GM18873 (cell line): ENCODE data around the gene TMSB4X.
A peak's percentile ranks its signal among the peaks of the same experiment; 100 is the strongest.

ENCODE experiments used
- ATAC-seq: cut with Tn5 transposase; IDR thresholded peaks from one replicate; pipeline ENCODE4 v1.9.1; 2021; ENCODE audit warnings: mild to moderate bottlenecking, moderate library complexity, moderate number of reproducible peaks; ENCODE audit not compliant: unreplicated experiment, low FRiP score

Gene TMSB4X

DNA sequence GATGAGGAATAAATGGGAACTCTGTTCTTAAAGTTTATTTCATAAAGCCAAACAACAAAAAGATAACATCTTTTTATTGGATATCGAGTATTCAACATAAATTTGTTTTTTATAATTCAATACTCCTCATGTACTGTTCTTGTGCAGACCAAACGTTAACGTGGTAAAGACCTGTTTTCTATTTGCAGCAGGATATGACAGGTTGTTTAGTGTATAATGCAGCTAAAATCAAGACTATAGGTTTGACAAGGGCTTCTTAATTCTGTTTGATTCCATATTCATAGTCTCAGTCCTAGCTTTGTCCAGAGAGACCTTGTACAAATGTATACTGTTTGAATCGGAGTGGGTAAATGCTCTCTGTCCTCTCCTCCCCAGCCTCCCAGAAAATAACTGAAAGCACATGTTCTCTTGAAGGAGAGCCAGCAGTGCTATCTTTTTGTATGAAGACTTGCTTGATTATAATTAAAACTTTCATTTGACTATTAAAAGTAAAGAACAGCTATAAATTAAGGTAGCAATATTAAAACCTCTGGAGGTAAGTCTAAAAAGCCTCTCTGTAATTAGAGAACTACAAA, 17.7 kb downstream of the TMSB4X start:
- ATAC-seq = no peak

DNA sequence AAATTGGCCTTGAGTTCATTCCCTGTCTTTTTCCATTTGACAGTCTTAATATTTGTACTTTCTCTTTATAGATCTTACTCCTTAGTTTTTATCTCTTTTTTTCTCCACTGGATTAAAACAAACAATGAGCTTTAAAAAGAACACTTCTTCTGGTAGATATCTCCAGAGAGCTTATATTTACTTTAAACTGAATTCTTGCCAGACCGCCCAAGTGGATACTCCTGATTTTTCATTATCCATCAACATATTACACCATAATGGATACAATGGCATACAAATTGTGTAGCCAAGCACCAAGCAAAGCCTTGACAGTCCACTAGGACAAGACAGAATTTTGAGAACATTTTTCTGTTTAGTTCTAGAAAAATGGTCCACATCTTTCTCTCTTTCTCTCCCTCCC, 18.9 kb downstream of the TMSB4X start:
- ATAC-seq = no peak

DNA sequence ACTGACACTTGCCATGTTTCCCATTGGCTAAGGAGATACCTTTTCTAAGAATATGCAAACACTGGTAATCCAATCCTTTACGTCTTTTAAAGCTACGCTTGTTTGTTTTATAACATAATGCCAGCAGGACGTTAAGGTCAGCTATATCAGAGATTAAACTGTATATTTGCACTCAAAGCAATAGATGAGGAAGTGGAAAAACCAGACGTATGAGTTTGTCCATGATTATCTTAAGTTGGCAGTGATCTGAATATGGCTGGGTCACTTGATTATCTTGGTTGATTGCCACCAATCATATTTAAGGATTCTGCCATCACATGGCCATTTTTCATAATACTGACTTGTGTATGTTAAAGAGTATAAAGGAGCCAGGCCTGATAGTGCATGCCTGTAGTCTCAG, 19.4 kb downstream of the TMSB4X start:
- ATAC-seq = no peak

DNA sequence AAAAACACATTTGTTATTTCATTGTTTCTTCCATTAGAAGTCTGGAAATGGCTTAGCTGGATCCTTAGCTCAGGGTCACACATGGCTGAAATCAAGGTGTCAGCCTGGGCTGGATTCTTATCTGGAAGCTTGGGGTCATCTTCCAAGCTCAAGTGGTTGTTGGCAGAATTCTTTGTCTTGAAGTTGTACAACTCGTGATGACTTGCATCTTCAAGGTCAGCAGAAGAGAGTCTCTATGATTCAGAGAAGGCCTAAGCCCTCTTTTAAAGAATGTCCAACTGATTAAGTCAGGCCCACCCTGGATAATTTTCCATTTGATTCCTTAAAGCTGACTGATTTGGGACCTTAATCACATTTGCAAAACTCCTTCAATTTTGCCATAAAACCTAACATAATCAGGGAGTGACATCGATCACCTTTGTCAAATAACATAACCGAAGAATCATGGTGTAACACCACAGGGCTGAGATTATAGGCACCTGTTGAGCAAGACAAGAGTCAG, 22.1 kb downstream of the TMSB4X start:
- no peak for ATAC-seq

DNA sequence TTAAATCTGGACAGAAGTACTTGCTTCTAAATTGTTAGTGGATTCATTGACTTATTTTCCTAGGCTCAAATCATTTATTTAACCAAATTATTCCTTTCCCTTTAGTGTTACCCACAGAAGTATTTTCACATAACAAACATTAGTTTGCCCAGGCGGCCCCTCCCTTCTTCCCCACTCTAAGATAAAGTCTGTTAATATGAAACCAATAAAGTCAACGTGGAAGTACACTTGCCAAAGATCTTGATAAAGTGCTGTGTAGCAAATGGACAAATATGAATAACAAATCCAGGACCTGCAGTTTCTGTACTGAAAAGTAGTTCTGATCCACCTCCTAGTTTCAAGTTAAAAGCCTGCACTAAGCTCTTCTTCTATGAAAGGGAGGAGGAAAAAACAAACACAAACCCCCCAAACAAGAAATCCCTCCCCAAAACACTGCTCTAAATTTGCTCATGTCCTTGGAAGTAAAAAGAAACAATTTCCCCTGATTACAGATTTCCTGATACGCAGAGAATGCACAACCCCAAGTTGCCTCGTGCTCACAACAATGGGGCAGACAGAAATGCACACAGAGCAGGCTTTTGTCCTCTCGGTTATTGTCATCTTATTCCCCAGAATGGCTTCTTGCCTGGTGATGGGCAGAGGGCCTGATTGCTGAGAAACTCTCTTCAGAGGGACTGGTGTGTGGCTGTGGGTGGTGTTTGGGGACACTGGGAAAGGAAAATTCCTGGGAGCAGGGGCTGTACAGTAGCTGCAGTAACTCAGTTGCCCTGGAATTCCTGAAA, 23.2 kb downstream of the TMSB4X start:
- no peak for ATAC-seq

DNA sequence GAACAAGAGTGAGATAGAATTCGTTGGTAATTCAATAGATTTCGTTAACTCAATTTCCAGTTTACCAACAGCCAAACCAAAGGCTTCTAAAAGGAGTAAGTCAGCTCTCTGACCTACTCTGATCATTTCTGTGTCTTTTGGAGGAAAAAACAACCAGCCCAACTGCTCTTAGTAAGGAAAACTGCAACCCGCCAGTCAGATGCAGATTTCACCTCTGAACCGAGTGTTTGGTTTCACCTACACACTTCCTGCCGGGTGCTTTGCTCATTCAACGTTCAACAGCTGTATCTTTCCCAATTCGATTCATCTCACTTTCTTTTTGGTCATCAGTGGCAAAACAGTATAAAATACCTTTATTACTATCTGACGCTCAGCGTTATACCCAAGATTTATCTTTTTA, 24.5 kb downstream of the TMSB4X start:
- peak; percentile 69 for ATAC-seq

DNA sequence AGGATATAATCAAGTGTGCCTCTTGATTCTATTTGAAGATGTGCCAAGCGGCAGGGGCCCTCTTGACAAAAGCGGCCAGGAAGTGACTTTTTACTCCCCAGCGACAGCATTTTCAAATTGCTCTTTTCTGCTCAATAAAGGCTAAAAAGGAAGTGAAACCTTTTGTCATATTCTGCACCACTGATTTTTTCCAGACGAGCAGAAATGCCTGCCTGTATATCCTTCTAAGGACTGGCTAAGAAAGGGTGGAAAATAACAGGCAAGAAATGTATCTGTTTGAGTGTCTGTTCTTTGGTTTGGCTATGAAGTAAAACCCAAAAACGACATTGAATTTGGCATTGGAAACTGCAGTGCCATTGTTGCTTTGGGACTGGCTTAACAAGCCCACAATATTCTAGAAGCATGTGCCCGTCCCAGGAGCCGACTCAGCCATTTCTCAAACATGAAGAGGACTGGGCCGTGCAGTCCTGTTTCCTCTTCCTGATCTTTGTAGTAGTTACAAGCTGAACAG, 25.4 kb downstream of the TMSB4X start:
- peak; percentile 34 for ATAC-seq

DNA sequence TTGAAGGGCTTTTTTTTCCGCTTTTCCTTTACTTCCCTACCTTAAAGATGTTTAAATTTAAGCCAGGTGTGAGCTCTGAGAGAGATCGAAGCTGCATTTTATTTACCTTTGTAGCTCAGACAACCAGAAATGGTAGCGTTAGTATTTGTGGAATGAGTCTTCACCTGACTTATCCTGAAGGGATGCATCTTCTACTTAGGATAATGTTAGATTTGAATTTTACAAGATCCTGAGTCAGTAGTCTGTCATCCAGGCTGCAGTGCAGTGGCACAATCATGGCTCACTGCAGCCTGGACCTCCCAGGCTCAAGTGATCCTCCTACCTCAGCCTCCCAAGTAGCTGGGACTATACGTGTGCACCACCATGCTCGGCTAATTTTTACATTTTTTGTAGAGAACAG, 26.2 kb downstream of the TMSB4X start:
- no peak for ATAC-seq

DNA sequence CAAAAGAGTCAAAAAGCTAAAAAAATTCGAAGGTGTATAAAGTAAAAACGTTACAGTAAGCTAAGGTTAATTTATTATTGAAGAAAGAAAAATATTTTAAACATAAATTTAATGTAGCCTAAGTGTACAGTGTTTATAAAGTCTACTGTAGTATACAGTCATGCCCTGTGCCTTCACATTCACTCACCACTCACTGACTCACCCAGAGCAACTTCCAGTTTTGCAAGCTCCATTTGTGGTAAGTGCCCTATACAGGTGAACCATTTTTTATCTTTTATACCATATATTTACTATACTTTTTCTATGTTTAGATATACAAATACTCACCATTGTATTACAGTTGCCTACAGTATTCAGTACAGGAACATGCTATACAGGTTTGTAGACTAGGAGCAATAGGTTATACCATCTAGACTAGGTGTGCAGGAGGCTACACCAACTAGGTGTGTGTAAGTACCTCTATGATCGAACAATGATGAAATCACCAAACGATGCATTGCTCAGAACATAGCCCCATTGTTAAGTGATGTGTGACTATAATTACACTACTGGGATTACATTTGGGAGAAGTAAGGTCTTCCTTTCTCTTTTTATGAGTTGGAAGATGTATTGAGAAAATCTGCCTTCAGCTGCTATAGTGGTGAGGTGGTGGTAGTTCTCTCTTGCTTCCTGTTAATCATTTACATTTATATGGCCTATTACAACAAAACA, 27.2 kb downstream of the TMSB4X start:
- ATAC-seq = no peak

DNA sequence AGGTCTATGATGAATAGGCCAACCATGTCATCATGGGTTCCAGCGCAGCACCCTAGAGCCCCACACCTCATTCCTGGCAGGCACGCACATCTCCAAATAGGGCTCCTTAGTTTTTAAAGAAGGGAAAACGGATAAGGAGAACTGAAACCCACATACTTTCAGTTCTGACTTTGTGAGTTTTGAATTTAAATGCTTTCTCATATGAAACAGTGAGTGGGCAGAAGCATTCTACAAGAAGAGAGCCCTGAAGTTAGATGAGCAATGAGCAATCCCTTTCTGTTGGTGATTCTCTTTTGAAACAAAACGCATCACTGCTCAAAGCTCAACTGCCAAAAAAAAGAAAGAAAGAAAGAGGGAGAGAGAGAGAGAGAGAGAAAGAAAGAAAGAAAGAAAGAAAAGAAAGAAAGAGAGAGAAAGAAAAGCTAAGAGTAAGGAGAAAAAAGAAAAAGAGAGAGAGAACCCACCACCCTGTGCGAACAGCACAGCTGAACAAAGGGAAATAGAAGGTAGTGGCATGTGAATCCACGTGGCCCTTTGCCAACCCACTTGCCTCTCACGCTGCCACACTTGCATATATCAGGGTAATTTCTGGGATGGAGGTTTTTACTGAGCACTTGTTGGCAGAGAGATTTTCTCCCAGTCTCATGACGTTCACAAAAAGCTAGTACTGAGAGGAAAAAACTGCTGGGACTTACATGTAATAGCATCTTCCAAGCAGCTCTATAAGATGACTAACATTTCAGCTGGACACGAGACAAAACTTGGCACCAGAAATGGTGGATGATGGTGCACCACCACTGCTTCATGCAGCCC, 31.0 kb downstream of the TMSB4X start:
- ATAC-seq = peak; percentile 68

DNA sequence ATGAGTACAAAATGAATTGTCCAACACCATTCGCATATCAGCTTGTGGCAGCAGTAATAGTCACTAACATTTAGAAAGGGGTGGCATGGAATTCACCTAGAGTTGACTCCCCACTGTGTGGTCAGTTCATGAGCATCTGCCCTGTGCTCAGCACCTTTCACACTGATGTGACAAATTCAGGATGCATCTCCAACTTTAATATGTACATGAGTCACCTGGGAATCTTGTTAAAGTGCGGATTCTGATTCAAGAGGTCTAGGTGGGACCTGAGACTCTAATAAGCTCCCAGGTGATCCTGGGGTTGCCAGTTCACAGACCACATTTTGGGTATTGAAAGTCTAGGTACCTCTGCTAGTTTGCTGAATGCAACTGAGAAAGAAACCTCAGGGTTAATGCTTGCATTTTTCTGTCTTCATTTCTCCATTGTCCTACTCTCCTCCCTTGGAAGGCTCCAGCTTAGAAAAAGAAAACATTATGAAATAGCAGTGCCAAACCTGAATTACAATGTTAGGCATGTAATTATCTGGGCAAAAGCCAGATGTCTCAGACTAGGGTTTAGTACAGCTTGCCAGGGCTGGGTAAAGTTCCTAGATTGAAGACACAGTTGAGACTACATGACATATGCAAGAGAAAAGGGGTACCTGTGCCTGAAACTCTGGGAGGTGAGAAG, 32.7 kb downstream of the TMSB4X start:
- ATAC-seq = no peak

DNA sequence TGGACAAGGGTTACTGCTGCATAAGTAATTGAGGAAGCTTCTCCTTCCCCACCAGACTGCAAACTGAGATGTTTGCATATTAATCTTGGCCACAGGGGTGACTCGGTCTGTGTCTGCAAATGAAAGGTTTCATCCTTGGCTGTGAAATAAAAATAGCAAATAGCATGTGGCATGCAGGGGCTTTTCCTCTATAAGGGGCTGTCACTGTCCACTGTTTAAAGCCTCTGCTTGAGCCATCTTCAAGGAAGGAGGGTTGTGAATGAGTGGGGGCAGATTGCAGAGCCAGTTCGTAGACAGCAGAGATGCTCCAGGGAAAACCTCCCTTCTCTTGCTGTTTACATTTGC, 33.3 kb downstream of the TMSB4X start:
- no peak for ATAC-seq

DNA sequence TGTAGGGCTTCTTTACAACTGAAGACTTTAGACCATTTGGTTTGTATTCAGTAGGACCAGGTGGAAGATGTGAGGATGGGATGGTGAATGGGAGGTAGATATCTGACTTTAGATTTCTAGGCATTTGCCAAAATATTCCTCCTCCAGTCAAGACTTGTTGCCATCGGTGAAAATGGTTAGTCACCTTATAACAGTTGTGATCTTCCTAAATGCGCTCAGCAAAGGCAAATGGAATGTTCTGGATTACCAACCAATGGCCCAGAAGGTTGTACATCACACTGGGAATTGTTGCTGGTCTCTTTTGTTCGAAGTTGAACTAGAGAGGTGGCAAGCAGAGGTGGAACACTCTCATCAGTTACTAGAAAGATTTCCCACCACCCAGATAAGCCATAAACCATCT, 33.9 kb downstream of the TMSB4X start:
- no peak for ATAC-seq

DNA sequence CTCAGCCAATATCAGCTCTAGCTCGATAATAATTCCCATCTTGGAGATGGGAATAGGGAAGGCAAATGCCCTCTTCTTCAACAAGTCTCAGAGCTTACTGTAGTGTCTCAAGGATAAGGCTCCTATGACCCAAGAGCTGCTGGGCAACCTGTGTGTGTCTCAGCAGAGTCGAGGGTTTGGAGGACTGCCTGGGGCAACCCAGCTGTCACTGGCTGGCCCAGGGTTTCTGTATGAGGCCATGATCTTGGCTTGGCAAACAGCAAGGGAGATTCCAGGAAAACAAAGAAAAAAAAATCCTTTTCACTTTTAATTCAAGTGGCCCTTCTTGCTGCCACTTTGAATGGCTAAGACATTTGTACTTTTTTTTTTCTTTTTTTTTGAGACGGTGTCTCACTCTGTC, 34.4 kb downstream of the TMSB4X start:
- no peak for ATAC-seq

DNA sequence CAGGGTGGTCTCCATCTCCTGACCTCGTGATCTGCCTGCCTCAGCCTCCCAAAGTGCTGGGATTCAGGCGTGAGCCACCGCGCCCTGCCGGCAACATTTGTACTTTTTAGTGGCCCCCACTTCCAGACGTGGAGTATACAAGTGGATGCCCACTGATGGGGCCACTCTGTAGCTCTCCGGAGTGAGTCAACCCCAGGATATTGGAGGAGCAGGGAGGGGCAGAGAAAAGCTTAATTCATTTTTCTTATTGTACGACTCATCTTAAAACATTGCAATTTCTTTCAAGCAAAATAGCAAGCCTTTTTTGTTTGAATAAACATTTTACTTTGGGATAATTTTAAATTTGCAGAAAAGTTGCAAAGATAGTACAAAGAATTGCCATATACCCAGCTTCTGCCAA, 34.9 kb downstream of the TMSB4X start:
- no peak for ATAC-seq

DNA sequence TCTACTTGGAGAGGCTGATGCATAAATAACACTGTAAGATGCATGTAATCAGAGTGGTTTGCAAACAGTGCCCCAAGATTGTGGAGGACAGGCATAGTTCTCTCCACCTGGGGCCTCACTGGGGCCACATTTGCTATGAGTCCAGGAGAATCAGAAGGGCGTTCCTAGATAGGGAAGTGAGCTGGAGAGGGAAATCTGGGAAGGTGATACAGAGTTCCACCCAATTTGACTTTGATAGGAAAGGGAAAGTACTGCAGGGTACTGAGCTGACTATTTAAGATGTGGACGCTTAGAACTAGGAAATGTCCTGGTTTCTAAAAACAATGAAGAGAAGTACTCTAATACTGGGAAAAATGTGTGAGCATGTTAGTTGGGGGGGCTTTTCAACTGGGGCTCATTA, 35.6 kb downstream of the TMSB4X start:
- ATAC-seq = no peak

DNA sequence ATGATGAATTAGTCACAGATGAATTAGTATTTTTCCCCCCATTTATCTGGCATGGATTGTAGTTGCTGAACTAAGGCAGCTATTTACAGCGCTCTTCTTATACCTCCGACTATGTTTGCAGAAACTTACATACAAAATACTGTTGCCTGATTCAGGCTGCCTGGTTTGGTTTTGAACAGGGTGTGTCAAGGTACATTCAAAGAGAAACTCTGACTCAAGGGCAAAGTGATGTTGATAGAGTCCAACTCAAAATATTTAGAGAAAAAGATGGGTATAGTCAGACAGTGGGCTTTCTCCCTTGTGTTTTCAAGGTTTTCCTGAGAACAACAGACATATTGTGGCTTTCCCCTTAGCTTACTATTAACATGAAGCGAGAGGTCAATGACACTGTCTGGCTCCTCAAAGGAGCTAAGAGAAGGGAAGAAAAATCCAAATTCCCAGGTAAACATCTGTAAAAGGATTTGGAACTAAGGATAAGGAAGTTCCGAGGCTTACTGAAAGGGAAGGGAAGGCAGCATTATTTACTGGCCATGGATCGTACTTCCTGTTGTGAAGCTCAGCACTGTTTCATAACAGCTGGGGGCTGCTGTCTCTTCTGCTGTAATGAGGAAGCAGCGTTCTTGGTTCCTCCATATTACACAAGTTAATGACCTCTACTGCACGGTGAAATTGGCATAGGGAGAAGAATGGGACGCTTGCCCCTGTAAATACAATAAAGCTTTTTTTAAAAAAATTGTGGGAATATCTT, 38.6 kb downstream of the TMSB4X start:
- peak; percentile 78 for ATAC-seq

DNA sequence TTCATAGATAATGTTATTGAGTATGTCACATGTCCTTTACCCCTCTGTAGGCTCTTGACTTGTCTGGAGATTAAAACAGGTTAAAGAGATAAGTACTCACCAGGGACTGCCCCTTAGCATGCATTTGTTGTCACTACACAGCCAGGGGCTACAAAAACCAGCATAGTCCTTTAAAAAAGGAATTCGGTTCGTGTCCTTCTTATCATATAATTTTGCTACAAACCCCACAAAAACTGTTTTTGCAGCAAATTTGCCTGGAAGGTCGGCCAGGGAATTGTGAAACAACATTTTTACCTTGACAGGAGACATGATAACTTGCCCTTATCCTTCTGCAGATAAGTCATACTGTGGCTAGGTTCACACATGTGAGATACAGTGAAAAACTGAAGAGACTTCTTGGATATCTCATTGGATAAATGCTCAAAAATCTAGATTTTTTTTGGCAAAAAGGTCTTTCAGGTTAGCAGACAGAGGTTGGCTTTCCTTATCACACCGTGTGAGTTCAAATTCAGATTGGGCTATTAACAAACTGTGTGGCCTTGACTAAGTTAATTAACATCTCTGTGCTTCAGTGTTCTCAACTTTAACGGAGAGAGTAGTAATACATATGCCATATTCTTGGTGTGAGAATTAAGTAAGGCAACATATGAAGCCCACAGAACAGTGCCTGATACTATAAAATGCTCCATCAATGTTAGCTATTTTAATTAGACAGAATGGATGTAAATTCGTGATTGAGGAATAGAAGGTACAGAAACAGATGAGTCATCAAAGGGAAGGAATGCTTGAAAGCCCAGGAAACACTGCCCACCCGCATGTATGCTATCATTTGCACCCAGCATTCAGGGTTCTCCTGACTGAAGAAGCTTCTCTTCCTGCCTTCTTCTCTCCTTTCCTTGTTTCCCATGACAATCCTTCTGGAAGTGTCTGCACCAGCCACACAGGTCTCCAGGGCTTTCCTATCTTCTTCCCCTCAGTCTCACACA, 39.5 kb downstream of the TMSB4X start:
- ATAC-seq = no peak
